IMR-90 (cell line): ENCODE results near the gene MSANTD7.

Experiments
- CEBPB ChIP-seq: IDR thresholded peaks from 2 replicates; pipeline ENCODE4 v1.6.1; 2012; ENCODE audit warnings: low read depth, low read length, improper control_type of control experiment
- FOS ChIP-seq: fragments of 150-350 bp; IDR thresholded peaks from 2 replicates; pipeline ENCODE4 v1.6.1; 2016; ENCODE audit warnings: low read depth, low read length
- MXI1 ChIP-seq: IDR thresholded peaks from 2 replicates; pipeline ENCODE4 v1.6.1; 2012; ENCODE audit warnings: low read depth, mild to moderate bottlenecking, low read length, moderate library complexity, borderline replicate concordance
- NFE2L2 ChIP-seq: fragments of 150-350 bp; IDR thresholded peaks from 2 replicates; pipeline ENCODE4 v1.6.1; 2016; ENCODE audit warnings: low read depth, mild to moderate bottlenecking, low read length
- POLR2A ChIP-seq: IDR thresholded peaks from 2 replicates; pipeline ENCODE4 v1.6.1; 2012; ENCODE audit warnings: mild to moderate bottlenecking, low read depth, low read length
- RAD21 ChIP-seq: IDR thresholded peaks from 2 replicates; pipeline ENCODE4 v1.6.1; 2012; ENCODE audit warnings: low read length, improper control_type of control experiment
- RFX5 ChIP-seq: IDR thresholded peaks from 2 replicates; pipeline ENCODE4 v1.8.0; 2012; ENCODE audit warnings: low read depth, mild to moderate bottlenecking, low read length, moderate library complexity
- SMC3 ChIP-seq: fragments of 150-350 bp; IDR thresholded peaks from 2 replicates; pipeline ENCODE4 v1.6.1; 2016; ENCODE audit warnings: low read depth, mild to moderate bottlenecking, antibody characterized with exemption, low read length, moderate library complexity
- TF ChIP-seq, protein P1 (sequence below): conservative IDR thresholded peaks from 2 replicates; pipeline ENCODE4 v1.5.1; 2012; ENCODE audit warnings: mild to moderate bottlenecking, low read depth, low read length, improper control_type of control experiment
- TF ChIP-seq, protein P2 (sequence below): fragments of 150-350 bp; IDR thresholded peaks from 2 replicates; pipeline ENCODE4 v1.6.1; 2017; ENCODE audit warnings: mild to moderate bottlenecking, antibody characterized with exemption, low read length, low read depth

DNA sequence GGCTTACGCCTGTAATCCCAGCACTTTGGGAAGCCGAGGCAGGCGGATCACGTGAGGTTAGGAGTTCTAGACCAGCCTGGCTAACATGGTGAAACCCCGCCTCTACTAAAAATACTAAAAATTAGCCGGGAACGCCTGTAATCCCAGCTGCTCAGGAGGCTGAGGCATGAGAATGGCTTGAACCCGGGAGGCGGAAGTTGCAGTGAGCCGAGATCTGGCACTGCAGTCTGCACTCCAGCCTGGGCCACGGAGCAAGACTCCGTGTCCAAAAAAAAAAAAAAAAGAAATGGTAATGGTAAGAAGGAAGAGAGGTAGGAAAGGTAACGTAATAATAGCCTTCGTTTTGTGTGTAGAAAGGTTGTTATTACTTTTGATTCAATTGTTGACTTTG lies 1.2 kb downstream of the MSANTD7 start:
- TF ChIP-seq RAD21 (no peak), NFE2L2 (no peak), POLR2A (no peak), RFX5 (no peak), SMC3 (no peak), CEBPB (no peak), MXI1 (no peak), FOS (no peak)
- TF ChIP-seq, protein P1, sequence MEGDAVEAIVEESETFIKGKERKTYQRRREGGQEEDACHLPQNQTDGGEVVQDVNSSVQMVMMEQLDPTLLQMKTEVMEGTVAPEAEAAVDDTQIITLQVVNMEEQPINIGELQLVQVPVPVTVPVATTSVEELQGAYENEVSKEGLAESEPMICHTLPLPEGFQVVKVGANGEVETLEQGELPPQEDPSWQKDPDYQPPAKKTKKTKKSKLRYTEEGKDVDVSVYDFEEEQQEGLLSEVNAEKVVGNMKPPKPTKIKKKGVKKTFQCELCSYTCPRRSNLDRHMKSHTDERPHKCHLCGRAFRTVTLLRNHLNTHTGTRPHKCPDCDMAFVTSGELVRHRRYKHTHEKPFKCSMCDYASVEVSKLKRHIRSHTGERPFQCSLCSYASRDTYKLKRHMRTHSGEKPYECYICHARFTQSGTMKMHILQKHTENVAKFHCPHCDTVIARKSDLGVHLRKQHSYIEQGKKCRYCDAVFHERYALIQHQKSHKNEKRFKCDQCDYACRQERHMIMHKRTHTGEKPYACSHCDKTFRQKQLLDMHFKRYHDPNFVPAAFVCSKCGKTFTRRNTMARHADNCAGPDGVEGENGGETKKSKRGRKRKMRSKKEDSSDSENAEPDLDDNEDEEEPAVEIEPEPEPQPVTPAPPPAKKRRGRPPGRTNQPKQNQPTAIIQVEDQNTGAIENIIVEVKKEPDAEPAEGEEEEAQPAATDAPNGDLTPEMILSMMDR = no peak
- TF ChIP-seq, protein P2, sequence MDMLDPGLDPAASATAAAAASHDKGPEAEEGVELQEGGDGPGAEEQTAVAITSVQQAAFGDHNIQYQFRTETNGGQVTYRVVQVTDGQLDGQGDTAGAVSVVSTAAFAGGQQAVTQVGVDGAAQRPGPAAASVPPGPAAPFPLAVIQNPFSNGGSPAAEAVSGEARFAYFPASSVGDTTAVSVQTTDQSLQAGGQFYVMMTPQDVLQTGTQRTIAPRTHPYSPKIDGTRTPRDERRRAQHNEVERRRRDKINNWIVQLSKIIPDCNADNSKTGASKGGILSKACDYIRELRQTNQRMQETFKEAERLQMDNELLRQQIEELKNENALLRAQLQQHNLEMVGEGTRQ = peak; percentile 39; the same call in 1 of the 2 replicates
